ENCODE results near the gene R3HDM1.

- TF ChIP-seq CTCF (IDR thresholded peaks at IDR 0.05; ENCODE audit: poor library complexity, severe bottlenecking) (no peak), EZH2 (IDR thresholded peaks at IDR 0.05; ENCODE audit: borderline replicate concordance, insufficient read depth, low read length, poor library complexity, severe bottlenecking) (no peak), REST (IDR thresholded peaks at IDR 0.05; ENCODE audit: borderline replicate concordance) (no peak), POLR2AphosphoS5 (IDR thresholded peaks at IDR 0.05) (no peak), SMC3 (conservative IDR thresholded peaks at IDR 0.05; ENCODE audit: poor library complexity) (no peak), TAF1 (IDR thresholded peaks at IDR 0.05; ENCODE audit: low read depth) (no peak), EP300 (conservative IDR thresholded peaks at IDR 0.05; ENCODE audit: poor library complexity, severe bottlenecking) (no peak), RAD21 (conservative IDR thresholded peaks at IDR 0.05) (no peak)
Measured at GRCh38 chr2:135745545-135745944, 214.3 kb downstream of the R3HDM1 start.
